Fibroblast of lung (primary cell): ENCODE measurements around the gene SMIM9. TPM values are rescaled to one million over a fixed set of nuclear protein-coding genes. Genes with fewer than 3 reads are reported as not detected.

Experiments used
- DNase-seq, 2 donors: peaks; one replicate each; pipeline versions ENCODE4 v3.0.0 to v3.0.0-alpha.2; 2010; ENCODE audit warnings: low read depth in 2 of 2
- H2AFZ ChIP-seq: 2 replicates; pipeline ENCODE4 v1.5.1; 2012; ENCODE audit warnings: low read length, control low read depth, inconsistent platforms
- H3K27ac ChIP-seq: 2 replicates; pipeline ENCODE4 v1.5.1; 2011; ENCODE audit warnings: low read length, control low read depth; ENCODE audit not compliant: insufficient read depth
- H3K27me3 ChIP-seq: 2 replicates; pipeline ENCODE4 v1.5.1; 2011; ENCODE audit warnings: mild to moderate bottlenecking, low read length; ENCODE audit not compliant: control insufficient read depth, insufficient read depth
- H3K36me3 ChIP-seq: 2 replicates; pipeline ENCODE4 v1.5.1; 2011; ENCODE audit warnings: low read length; ENCODE audit not compliant: control insufficient read depth, insufficient read depth
- H3K4me1 ChIP-seq: 2 replicates; pipeline ENCODE4 v1.5.1; 2011; ENCODE audit warnings: low read length; ENCODE audit not compliant: control insufficient read depth, insufficient read depth; ENCODE audit errors: extremely low read depth
- H3K4me2 ChIP-seq: 2 replicates; pipeline ENCODE4 v1.5.1; 2011; ENCODE audit warnings: low read length, control low read depth; ENCODE audit not compliant: insufficient read depth; ENCODE audit errors: extremely low read depth
- H3K4me3 ChIP-seq, 4 experiments: fragments of 200-600 bp in 1 of 4; sonication (generic) in 1 of 4; replicated peaks in 1 of 4; 2 replicates each; pipeline ENCODE4 v1.5.1; 2011 to 2016; ENCODE audit warnings: low read length in 4 of 4, low read depth in 3 of 4, mild to moderate bottlenecking in 3 of 4, control low read depth in 2 of 4, inconsistent platforms in 1 of 4, mixed read lengths in 1 of 4; ENCODE audit not compliant: insufficient read depth in 1 of 4; ENCODE audit errors: control extremely low read depth in 1 of 4
- H3K79me2 ChIP-seq: 2 replicates; pipeline ENCODE4 v1.5.1; 2012; ENCODE audit warnings: mild to moderate bottlenecking, low read length, inconsistent platforms; ENCODE audit not compliant: control insufficient read depth, insufficient read depth
- H3K9ac ChIP-seq: 2 replicates; pipeline ENCODE4 v1.5.1; 2011; ENCODE audit warnings: mild to moderate bottlenecking, low read length, control low read depth; ENCODE audit not compliant: insufficient read depth
- H3K9me3 ChIP-seq: 2 replicates; pipeline ENCODE4 v1.5.1; 2012; ENCODE audit warnings: low read depth, low read length; ENCODE audit not compliant: control insufficient read depth, insufficient read depth
- H4K20me1 ChIP-seq: 2 replicates; pipeline ENCODE4 v1.5.1; 2011; ENCODE audit warnings: low read length; ENCODE audit not compliant: control insufficient read depth, insufficient read depth; ENCODE audit errors: extremely low read depth
- CTCF ChIP-seq, 2 donors: IDR thresholded peaks in 1 of 2; conservative IDR thresholded peaks in 1 of 2; 1 replicate in 1 of 2; 2 replicates in 1 of 2; pipeline ENCODE4 v1.5.1; 2011 to 2012; ENCODE audit warnings: low read length in 2 of 2, control low read depth in 1 of 2, inconsistent platforms in 1 of 2, low read depth in 1 of 2, mild to moderate bottlenecking in 1 of 2
- EZH2 ChIP-seq: IDR thresholded peaks from 2 replicates; pipeline ENCODE4 v1.5.1; 2012; ENCODE audit warnings: low read length, control low read depth, mild to moderate bottlenecking; ENCODE audit errors: missing control alignments
- polyA plus RNA-seq, 2 donors: library from polyadenylated mRNA; depleted of rRNA in 1 of 2; stranded (reverse) in 1 of 2; unstranded in 1 of 2; fragments of >200 nt; gene quantifications; 2 replicates each; pipeline ENCODE4 v1.2.1, GENCODE V29; 2011 to 2012; ENCODE audit warnings: missing spikeins in 1 of 2
- total RNA-seq: library from RNA; depleted of rRNA; stranded (reverse); fragments of >200 nt; gene quantifications from 2 replicates; pipeline ENCODE4 v1.2.1, GENCODE V29; 2014

The SMIM9 gene
- total and polyA plus RNA-seq, 2 donors (not counting 1 experiment from before 2014, with no cell fraction given): not detected

DNA sequence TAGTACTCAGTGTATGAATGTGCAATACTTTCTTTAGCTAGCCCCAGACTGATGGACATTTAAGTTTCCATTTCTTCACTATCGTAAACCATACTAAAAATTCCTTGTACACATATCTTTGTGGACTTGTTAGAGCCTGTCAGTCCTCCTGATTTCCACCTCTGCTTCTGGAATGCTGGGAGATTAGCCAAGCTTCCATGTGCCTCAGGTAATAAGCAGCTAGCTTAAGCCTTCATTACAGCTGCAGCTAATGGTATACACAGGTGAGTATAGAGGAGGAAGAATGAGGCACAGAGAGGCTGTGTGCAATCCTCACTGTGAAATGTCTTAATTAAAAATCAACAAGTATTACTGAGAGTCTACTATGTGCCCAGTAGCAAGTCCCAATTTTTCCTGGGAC, 9.8 kb downstream of the SMIM9 start:
- Histone ChIP-seq H3K4me2 (no peak overlapping the region), H3K27ac (no peak overlapping the region), H3K4me3 (no peak overlapping the region), H4K20me1 (no peaks in the 10 kb centered on the region), H3K79me2 (no peaks in the 10 kb centered on the region), H3K4me1 (no peaks in the 10 kb centered on the region), H3K9me3 (no peaks in the 10 kb centered on the region), H3K36me3 (no peaks in the 10 kb centered on the region), H3K27me3 (no peaks in the 10 kb centered on the region), H2AFZ (no peak overlapping the region), H3K9ac (no peak overlapping the region)
- no peak for DNase-seq
- TF ChIP-seq EZH2: no peak

DNA sequence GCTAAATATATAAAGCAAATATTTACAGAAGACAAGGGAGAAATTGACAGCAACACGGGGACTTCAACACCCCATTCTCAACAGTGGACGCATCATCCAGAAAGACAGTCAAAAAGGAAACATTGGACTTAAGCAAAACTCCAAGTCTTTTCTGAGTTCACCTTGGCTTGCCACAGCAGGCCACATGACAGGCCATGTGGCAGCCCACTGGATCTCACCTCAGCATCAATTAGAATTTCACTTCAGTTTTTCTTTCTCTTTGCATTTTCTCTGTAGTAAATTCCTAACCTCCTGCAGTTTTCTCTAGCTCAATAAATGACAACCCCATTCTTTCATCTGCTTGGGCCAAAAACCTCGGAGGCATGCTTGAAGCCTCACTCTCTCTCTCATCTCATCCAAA, 12.4 kb downstream of the SMIM9 start:
- Histone ChIP-seq H3K79me2 (no peaks in the 10 kb centered on the region), H2AFZ (no peak overlapping the region), H3K9ac (no peak overlapping the region), H4K20me1 (no peaks in the 10 kb centered on the region), H3K27me3 (no peaks in the 10 kb centered on the region), H3K4me3 (no peak overlapping the region), H3K27ac (no peak overlapping the region), H3K4me1 (no peaks in the 10 kb centered on the region), H3K36me3 (no peaks in the 10 kb centered on the region), H3K4me2 (no peak overlapping the region), H3K9me3 (no peaks in the 10 kb centered on the region)
- DNase-seq: no peak
- TF ChIP-seq EZH2 (no peak), CTCF (conservative IDR thresholded peaks at IDR 0.05 in 1 of 2, IDR thresholded peaks at IDR 0.05 in 1 of 2; ENCODE audit: low read depth in 1 of 2, low read length in 2 of 2) (no peak)

- Histone ChIP-seq H3K79me2 (no peaks in the 10 kb centered on the region), H3K4me3 (no peak overlapping the region), H2AFZ (no peak overlapping the region), H3K27ac (no peak overlapping the region), H3K9me3 (no peaks in the 10 kb centered on the region), H4K20me1 (no peaks in the 10 kb centered on the region), H3K27me3 (no peaks in the 10 kb centered on the region), H3K4me2 (no peak overlapping the region), H3K36me3 (no peaks in the 10 kb centered on the region), H3K9ac (no peak overlapping the region), H3K4me1 (no peaks in the 10 kb centered on the region)
- TF ChIP-seq EZH2 (no peak), CTCF (conservative IDR thresholded peaks at IDR 0.05 in 1 of 2, IDR thresholded peaks at IDR 0.05 in 1 of 2; ENCODE audit: low read depth in 1 of 2, low read length in 2 of 2) (no peak)
- no peak for DNase-seq
These were observed 12.9 kb downstream of the SMIM9 start for GRCh38 chrX:154821523-154821922.
